Tracheal epithelial cell (primary cell): ENCODE data around the gene LUZP1. TPM values are rescaled to one million over a fixed set of nuclear protein-coding genes. Genes with fewer than 3 reads are reported as not detected.

Experiments used
- total RNA-seq: library from RNA; depleted of rRNA; stranded (reverse); fragments of >200 nt; gene quantifications from 2 replicates; pipeline ENCODE4 v1.2.1, GENCODE V29; 2014

LUZP1 gene
- total RNA-seq: 14.7 and 32.5 TPM in 2 replicates

DNA sequence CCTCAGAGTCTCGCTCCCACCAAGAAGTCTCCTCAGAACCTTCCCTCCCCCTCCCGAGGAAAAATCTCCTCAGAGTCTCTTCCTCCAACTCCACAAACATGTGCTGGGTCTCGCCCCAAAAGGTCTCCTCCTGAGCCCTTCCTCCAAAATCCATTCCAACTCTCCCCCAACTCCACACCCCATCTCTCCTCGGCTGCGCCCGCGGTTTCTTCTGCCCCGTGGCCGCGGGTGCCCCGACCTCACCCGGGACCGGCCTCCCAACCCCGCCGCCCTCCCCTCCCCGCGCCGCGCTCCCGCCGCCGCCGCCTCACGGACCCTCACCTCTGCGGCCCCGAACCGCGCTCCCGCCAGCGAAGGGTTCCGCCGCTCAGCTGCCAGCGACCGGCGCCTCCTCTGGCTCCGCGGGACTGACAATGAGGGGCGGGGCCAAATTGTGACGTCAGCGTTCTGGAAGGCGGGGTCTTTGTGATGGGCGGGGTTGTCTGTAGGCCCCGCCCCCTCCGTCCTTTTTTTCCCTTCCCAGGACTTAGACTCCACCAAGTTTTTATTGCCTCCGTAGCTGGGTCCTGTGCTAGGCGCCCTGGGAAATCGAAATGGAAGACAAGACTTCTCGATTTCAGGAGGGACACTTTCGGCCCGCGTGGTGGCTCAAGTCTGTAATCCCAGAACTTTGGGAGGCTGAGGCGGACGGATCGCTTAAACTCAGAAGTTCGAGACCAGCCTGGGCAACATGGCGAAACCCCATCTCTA, at the start of gene LUZP1:
TSS of gene LUZP1 (minus strand) at position 412 of the 750 bp plus-strand sequence.

GRCh38 chr1:23217421-23218115, 48.9 kb upstream of the LUZP1 start, which contains the start of gene HTR1D:
TSS of gene HTR1D (minus strand) at chr1:23217502. CDS start at chr1:23194219, 23,283 bp downstream.

Other genes with a start within 250 kb of the LUZP1 start
- gene LACTBL1, start 196.0 kb downstream of the LUZP1 start, total RNA-seq: not detected in 2 replicates
- not detected in 2 replicates for gene TEX46, start 153.0 kb downstream of the LUZP1 start, total RNA-seq
- gene KDM1A, start 149.4 kb downstream of the LUZP1 start, total RNA-seq: 94.6 and 132 TPM in 2 replicates
- under 0.01 TPM in 1 of 2 replicates, not detected in the other for gene HTR1D, start 48.6 kb upstream of the LUZP1 start, total RNA-seq
- gene HNRNPR, start 175.4 kb upstream of the LUZP1 start, total RNA-seq: 51.4 and 58.6 TPM in 2 replicates
- 30.4 and 35.8 TPM in 2 replicates for gene ZNF436, start 201.0 kb upstream of the LUZP1 start, total RNA-seq